ENCODE data around the gene SPP2.

DNA sequence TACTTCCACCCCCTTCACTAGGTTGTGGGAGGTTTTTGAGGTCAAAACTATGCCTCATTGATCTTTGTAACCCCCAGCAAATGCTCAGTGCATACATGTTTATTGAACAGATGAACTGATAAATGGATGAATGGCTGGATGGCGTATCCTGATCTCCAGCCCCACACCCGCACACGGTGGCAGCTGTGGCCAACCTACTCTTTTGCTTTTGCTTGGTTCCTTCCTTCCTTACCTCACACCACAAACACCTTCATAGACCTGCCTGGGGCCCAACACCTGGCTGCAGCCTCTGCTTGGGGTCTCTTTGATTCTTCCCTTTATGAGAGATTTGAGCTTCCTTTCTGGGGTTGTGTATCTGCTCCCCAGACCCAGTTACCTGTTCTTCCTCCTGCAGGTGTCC lies 25.9 kb downstream of the SPP2 start:
- TF ChIP-seq, protein P1, sequence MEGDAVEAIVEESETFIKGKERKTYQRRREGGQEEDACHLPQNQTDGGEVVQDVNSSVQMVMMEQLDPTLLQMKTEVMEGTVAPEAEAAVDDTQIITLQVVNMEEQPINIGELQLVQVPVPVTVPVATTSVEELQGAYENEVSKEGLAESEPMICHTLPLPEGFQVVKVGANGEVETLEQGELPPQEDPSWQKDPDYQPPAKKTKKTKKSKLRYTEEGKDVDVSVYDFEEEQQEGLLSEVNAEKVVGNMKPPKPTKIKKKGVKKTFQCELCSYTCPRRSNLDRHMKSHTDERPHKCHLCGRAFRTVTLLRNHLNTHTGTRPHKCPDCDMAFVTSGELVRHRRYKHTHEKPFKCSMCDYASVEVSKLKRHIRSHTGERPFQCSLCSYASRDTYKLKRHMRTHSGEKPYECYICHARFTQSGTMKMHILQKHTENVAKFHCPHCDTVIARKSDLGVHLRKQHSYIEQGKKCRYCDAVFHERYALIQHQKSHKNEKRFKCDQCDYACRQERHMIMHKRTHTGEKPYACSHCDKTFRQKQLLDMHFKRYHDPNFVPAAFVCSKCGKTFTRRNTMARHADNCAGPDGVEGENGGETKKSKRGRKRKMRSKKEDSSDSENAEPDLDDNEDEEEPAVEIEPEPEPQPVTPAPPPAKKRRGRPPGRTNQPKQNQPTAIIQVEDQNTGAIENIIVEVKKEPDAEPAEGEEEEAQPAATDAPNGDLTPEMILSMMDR (IDR thresholded peaks at IDR 0.05), result no peak
- TF ChIP-seq POLR2A (IDR thresholded peaks at IDR 0.05) (no peak), EP300 (IDR thresholded peaks at IDR 0.05) (no peak), POLR2AphosphoS5 (IDR thresholded peaks at IDR 0.05) (no peak)

Measured in stomach (tissue), 4 donors.